Panc1 (cell line): Measurements from ENCODE around the gene HMSD. TPM values are rescaled to one million over a fixed set of nuclear protein-coding genes. Genes with fewer than 3 reads are reported as not detected.

Experiments used
- ATAC-seq: fragments of 200-7000 bp; cut with Tn5 transposase; 2 replicates; pipeline ENCODE4 v1.9.1; 2020; ENCODE audit warnings: mild to moderate bottlenecking, moderate library complexity
- BruUV-seq: library from RNA; stranded (reverse); fragments of 400-500 nt; replicated peaks from 2 replicates; lab custom pipeline; 2021; lab: Mats Ljungman, UMichigan
- CTCF ChIA-PET: fragments of 300-600 bp; sonication (Branson Sonifier 250); formaldehyde crosslinking; loops from one replicate; lab custom pipeline; 2022; ENCODE audit warnings: antibody characterized with exemption; lab: Charles Lee
- POLR2A ChIA-PET: fragments of 300-600 bp; sonication (Branson Sonifier 250); formaldehyde crosslinking; loops from one replicate; lab custom pipeline; 2022; ENCODE audit warnings: antibody characterized with exemption; lab: Charles Lee
- DNase-seq: peaks from one replicate; pipeline ENCODE4 v3.0.0-alpha.2; 2010; ENCODE audit warnings: low read depth, low spot score
- H3K27ac ChIP-seq: 2 replicates; pipeline ENCODE4 v1.5.1; 2011; ENCODE audit warnings: mild to moderate bottlenecking, low read length, inconsistent platforms
- H3K27me3 ChIP-seq: fragments of 200-500 bp; sonication (Bioruptor generic); 2 replicates; pipeline ENCODE4 v1.6.0; 2014; ENCODE audit warnings: low read length, inconsistent platforms; ENCODE audit not compliant: control insufficient read depth, insufficient read depth
- H3K36me3 ChIP-seq: fragments of 200-500 bp; sonication (Bioruptor generic); 2 replicates; pipeline ENCODE4 v1.5.1; 2014; ENCODE audit warnings: inconsistent platforms, mild to moderate bottlenecking, low read length, moderate library complexity; ENCODE audit not compliant: control insufficient read depth, insufficient read depth
- H3K4me1 ChIP-seq: 2 replicates; pipeline ENCODE4 v1.5.1; 2011; ENCODE audit warnings: inconsistent platforms, mild to moderate bottlenecking, low read length, moderate library complexity; ENCODE audit not compliant: control insufficient read depth, insufficient read depth
- H3K4me3 ChIP-seq, 2 experiments: 2 replicates each; pipeline ENCODE4 v1.5.1; 2011 to 2012; ENCODE audit warnings: low read depth in 2 of 2, low read length in 2 of 2, mild to moderate bottlenecking in 2 of 2, inconsistent platforms in 1 of 2, moderate library complexity in 1 of 2
- H3K9me3 ChIP-seq: fragments of 200-500 bp; sonication (Bioruptor generic); 2 replicates; pipeline ENCODE4 v1.5.1; 2014; ENCODE audit warnings: low read depth, mild to moderate bottlenecking, inconsistent platforms, low read length, moderate library complexity; ENCODE audit not compliant: control insufficient read depth, insufficient read depth
- POLR2AphosphoS5 ChIP-seq: IDR thresholded peaks from 2 replicates; pipeline ENCODE4 v1.6.1; 2012; ENCODE audit warnings: mild to moderate bottlenecking, low read depth, low read length, moderate library complexity
- SIN3A ChIP-seq: IDR thresholded peaks from 2 replicates; pipeline ENCODE4 v1.6.1; 2012; ENCODE audit warnings: low read depth, mild to moderate bottlenecking, low read length, moderate library complexity, borderline replicate concordance; ENCODE audit not compliant: insufficient read depth
- TCF7L2 ChIP-seq: IDR thresholded peaks from 2 replicates; pipeline ENCODE4 v1.6.1; 2011; ENCODE audit warnings: mild to moderate bottlenecking, low read depth, low read length, inconsistent platforms
- in situ Hi-C: cut with HindIII; loops from 2 replicates; pipeline ENCODE4 v1.10.0; 2016; ENCODE audit warnings: low sequenced_read_pairs, low pct_unique_long_range_greater_than_20kb
- intact Hi-C: fragments of 100-400 bp; cut with micrococcal nuclease; formaldehyde crosslinking; loops from one replicate; pipeline ENCODE4 v1.10.0; 2022; ENCODE audit not compliant: unreplicated experiment
- total RNA-seq: library from RNA; stranded (reverse); gene quantifications from one replicate; pipeline ENCODE4 v1.2.1, GENCODE V29; 2021; ENCODE audit not compliant: unreplicated experiment
- TF ChIP-seq, protein P1 (sequence below), 2 experiments: IDR thresholded peaks; 2 replicates each; pipeline ENCODE4 v1.6.1; 2011 to 2012; ENCODE audit warnings: low read depth in 2 of 2, control low read depth in 1 of 2, low read length in 1 of 2, mild to moderate bottlenecking in 1 of 2, moderate library complexity in 1 of 2; ENCODE audit not compliant: insufficient read depth in 1 of 2
- TF ChIP-seq, protein P2 (sequence below): fragments of 450-650 bp; IDR thresholded peaks from 2 replicates; pipeline ENCODE4 v1.5.1; 2017; ENCODE audit warnings: mild to moderate bottlenecking

Gene HMSD
- total RNA-seq, 1 experiment from 2014 or later: 1.3 TPM

DNA sequence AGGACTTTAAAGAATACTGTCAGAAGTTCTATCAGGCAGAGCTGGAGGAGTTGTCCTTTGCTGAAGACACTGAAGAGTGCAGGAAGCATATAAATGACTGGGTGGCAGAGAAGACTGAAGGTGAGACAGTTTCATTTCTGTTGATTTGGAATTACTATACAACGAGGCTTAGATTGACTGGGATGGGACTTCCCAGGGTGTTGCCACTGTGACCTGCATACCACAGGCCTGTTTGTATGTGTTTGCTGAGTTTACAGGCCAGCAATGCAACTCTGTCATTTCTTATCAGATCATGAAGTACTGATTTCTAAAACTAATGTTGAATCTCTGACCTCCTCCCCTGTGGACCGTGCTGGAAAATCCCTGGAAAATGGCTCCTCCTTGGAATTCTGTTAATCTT lies 32.6 kb downstream of the HMSD start:
- Histone ChIP-seq H3K27ac (no peak overlapping the region), H3K4me1 (no peaks in the 10 kb centered on the region), H3K27me3 (no peaks in the 10 kb centered on the region), H3K9me3 (no peaks in the 10 kb centered on the region), H3K36me3 (no peaks in the 10 kb centered on the region), H3K4me3 (no peak overlapping the region)
- CTCF ChIA-PET: no interaction called here
- in situ Hi-C loops: no loop called here
- BruUV-seq: no TSS peak
- TF ChIP-seq SIN3A (no peak), TCF7L2 (no peak), POLR2AphosphoS5 (no peak)
- TF ChIP-seq, protein P1, sequence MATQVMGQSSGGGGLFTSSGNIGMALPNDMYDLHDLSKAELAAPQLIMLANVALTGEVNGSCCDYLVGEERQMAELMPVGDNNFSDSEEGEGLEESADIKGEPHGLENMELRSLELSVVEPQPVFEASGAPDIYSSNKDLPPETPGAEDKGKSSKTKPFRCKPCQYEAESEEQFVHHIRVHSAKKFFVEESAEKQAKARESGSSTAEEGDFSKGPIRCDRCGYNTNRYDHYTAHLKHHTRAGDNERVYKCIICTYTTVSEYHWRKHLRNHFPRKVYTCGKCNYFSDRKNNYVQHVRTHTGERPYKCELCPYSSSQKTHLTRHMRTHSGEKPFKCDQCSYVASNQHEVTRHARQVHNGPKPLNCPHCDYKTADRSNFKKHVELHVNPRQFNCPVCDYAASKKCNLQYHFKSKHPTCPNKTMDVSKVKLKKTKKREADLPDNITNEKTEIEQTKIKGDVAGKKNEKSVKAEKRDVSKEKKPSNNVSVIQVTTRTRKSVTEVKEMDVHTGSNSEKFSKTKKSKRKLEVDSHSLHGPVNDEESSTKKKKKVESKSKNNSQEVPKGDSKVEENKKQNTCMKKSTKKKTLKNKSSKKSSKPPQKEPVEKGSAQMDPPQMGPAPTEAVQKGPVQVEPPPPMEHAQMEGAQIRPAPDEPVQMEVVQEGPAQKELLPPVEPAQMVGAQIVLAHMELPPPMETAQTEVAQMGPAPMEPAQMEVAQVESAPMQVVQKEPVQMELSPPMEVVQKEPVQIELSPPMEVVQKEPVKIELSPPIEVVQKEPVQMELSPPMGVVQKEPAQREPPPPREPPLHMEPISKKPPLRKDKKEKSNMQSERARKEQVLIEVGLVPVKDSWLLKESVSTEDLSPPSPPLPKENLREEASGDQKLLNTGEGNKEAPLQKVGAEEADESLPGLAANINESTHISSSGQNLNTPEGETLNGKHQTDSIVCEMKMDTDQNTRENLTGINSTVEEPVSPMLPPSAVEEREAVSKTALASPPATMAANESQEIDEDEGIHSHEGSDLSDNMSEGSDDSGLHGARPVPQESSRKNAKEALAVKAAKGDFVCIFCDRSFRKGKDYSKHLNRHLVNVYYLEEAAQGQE (IDR thresholded peaks at IDR 0.05; ENCODE audit: insufficient read depth in 1 of 2, low read depth in 2 of 2, low read length in 1 of 2): no peak
- TF ChIP-seq, protein P2, sequence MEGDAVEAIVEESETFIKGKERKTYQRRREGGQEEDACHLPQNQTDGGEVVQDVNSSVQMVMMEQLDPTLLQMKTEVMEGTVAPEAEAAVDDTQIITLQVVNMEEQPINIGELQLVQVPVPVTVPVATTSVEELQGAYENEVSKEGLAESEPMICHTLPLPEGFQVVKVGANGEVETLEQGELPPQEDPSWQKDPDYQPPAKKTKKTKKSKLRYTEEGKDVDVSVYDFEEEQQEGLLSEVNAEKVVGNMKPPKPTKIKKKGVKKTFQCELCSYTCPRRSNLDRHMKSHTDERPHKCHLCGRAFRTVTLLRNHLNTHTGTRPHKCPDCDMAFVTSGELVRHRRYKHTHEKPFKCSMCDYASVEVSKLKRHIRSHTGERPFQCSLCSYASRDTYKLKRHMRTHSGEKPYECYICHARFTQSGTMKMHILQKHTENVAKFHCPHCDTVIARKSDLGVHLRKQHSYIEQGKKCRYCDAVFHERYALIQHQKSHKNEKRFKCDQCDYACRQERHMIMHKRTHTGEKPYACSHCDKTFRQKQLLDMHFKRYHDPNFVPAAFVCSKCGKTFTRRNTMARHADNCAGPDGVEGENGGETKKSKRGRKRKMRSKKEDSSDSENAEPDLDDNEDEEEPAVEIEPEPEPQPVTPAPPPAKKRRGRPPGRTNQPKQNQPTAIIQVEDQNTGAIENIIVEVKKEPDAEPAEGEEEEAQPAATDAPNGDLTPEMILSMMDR: no peak
- intact Hi-C loops: no loop called here
- DNase-seq: no peak
- POLR2A ChIA-PET: no interaction called here
- no peak for ATAC-seq

DNA sequence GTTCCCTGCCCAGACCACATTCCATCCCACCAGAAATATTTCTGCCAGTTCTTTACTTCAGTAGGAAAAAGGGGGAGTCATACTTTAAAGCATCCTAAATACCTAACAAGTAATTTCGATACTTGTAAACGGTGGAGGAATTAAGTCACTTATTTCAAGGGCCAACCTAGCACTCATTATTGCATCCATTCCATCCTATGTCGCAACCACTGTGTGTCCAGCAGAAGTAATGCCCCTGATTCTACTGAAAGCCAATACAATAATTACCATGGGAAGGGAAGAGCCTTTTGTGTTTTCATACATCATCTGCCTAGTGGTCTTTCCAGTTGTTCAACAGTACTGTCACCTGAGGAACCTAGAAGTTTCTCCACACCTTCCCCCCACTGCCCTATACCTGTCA lies 33.3 kb downstream of the HMSD start:
- H3K36me3 ChIP-seq: no peaks in the 10 kb centered on the region
- H3K27ac ChIP-seq: no peak overlapping the region
- H3K4me3 ChIP-seq: no peak overlapping the region
- BruUV-seq: no TSS peak
- ATAC-seq (no peak), DNase-seq (no peak)
- H3K4me1 ChIP-seq: no peaks in the 10 kb centered on the region
- H3K27me3 ChIP-seq: no peaks in the 10 kb centered on the region
- H3K9me3 ChIP-seq: no peaks in the 10 kb centered on the region
- POLR2A ChIA-PET: no interaction called here
- intact Hi-C loops: no loop called here
- no peak for TF ChIP-seq SIN3A
- no peak for TF ChIP-seq POLR2AphosphoS5
- TF ChIP-seq, protein P2: no peak
- TF ChIP-seq TCF7L2: no peak
- TF ChIP-seq, protein P1 (IDR thresholded peaks at IDR 0.05; ENCODE audit: insufficient read depth in 1 of 2, low read depth in 2 of 2, low read length in 1 of 2): no peak
- CTCF ChIA-PET: no interaction called here
- in situ Hi-C loops: no loop called here
